Neutrophil (primary cell): ENCODE data around the gene CAMP.

Source experiments
- H3K27ac ChIP-seq: fragments of 200-600 bp; sonication (generic); 2 replicates; pipeline ENCODE4 v1.5.1; 2016; ENCODE audit warnings: mild to moderate bottlenecking, moderate library complexity
- H3K27me3 ChIP-seq: fragments of 200-600 bp; sonication (generic); 2 replicates; pipeline ENCODE4 v1.6.0; 2016; ENCODE audit warnings: mild to moderate bottlenecking
- H3K36me3 ChIP-seq: fragments of 200-600 bp; sonication (generic); 2 replicates; pipeline ENCODE4 v1.5.1; 2017
- H3K4me1 ChIP-seq, 2 experiments: fragments of 200-600 bp in 1 of 2; sonication (generic) in 1 of 2; 1 replicate in 1 of 2; 2 replicates in 1 of 2; pipeline versions ENCODE4 v1.5.1 to v1.6.1; 2013 to 2016; ENCODE audit warnings: low read depth in 1 of 2, low read length in 1 of 2, mild to moderate bottlenecking in 1 of 2, moderate library complexity in 1 of 2; ENCODE audit not compliant: control insufficient read depth in 1 of 2, insufficient read depth in 1 of 2
- H3K4me3 ChIP-seq, 2 experiments: fragments of 200-600 bp in 1 of 2; sonication (generic) in 1 of 2; 1 replicate in 1 of 2; 2 replicates in 1 of 2; pipeline ENCODE4 v1.5.1; 2013 to 2016; ENCODE audit warnings: low read depth in 1 of 2, low read length in 1 of 2, mild to moderate bottlenecking in 1 of 2, moderate library complexity in 1 of 2
- H3K9me3 ChIP-seq: fragments of 200-600 bp; sonication (generic); 2 replicates; pipeline ENCODE4 v1.5.1; 2016
- CTCF ChIP-seq: fragments of 200-600 bp; sonication (generic); IDR thresholded peaks from 2 replicates; pipeline ENCODE4 v1.5.1; 2016; ENCODE audit warnings: antibody characterized with exemption

The CAMP gene

GRCh38 chr3:48189321-48189720 lies 34.0 kb upstream of the CAMP start:
- peaks cover 19 to 24% of the 10 kb centered on the region in 2 experiments for H3K4me1 ChIP-seq
- H3K27me3 ChIP-seq = peaks cover 6% of the 10 kb centered on the region
- no peaks in the 10 kb centered on the region for H3K9me3 ChIP-seq
- no peaks in the 10 kb centered on the region for H3K36me3 ChIP-seq
- no peak overlapping the region for H3K27ac ChIP-seq
- no peak for TF ChIP-seq CTCF
- H3K4me3 ChIP-seq = no peak overlapping the region

GRCh38 chr3:48190911-48191310 lies 32.4 kb upstream of the CAMP start:
- TF ChIP-seq CTCF = no peak
- no peaks in the 10 kb centered on the region for H3K36me3 ChIP-seq
- H3K9me3 ChIP-seq = no peaks in the 10 kb centered on the region
- H3K4me1 ChIP-seq = peaks cover 35 to 40% of the 10 kb centered on the region in 2 experiments
- H3K27me3 ChIP-seq = peaks cover 6% of the 10 kb centered on the region
- H3K4me3 ChIP-seq = no peak overlapping the region
- H3K27ac ChIP-seq = no peak overlapping the region

- H3K36me3 ChIP-seq = no peaks in the 10 kb centered on the region
- H3K9me3 ChIP-seq = no peaks in the 10 kb centered on the region
- peaks cover 45 to 48% of the 10 kb centered on the region in 2 experiments for H3K4me1 ChIP-seq
- no peaks in the 10 kb centered on the region for H3K27me3 ChIP-seq
- TF ChIP-seq CTCF = peak; percentile 87
- H3K27ac ChIP-seq = peak overlapping the region; percentile 84
- H3K4me3 ChIP-seq = no peak overlapping the region
Measured at GRCh38 chr3:48194446-48195071, 28.7 kb upstream of the CAMP start.

GRCh38 chr3:48196611-48197010 lies 26.7 kb upstream of the CAMP start:
- Histone ChIP-seq H3K27me3 (no peaks in the 10 kb centered on the region), H3K9me3 (no peaks in the 10 kb centered on the region), H3K4me1 (peaks cover 49 to 58% of the 10 kb centered on the region in 2 experiments), H3K27ac (peak overlapping the region; percentile 84), H3K36me3 (no peaks in the 10 kb centered on the region), H3K4me3 (peak overlapping the region in 1 of 2 experiments; percentile 22)
- TF ChIP-seq CTCF = no peak

- H3K4me3 ChIP-seq = no peak overlapping the region
- no peak overlapping the region for H3K27ac ChIP-seq
- no peaks in the 10 kb centered on the region for H3K27me3 ChIP-seq
- H3K36me3 ChIP-seq = no peaks in the 10 kb centered on the region
- peaks cover 48 to 58% of the 10 kb centered on the region in 2 experiments for H3K4me1 ChIP-seq
- H3K9me3 ChIP-seq = no peaks in the 10 kb centered on the region
- no peak for TF ChIP-seq CTCF
Measured at GRCh38 chr3:48199117-48199516, 24.2 kb upstream of the CAMP start.
